Suprapubic skin (tissue), 4 donors: ENCODE data around the gene USP34. TPM values are rescaled to one million over a fixed set of nuclear protein-coding genes. Genes with fewer than 3 reads are reported as not detected.

Experiments used
- DNase-seq, 2 donors: peaks; one replicate each; pipeline ENCODE4 v3.0.0-alpha.2; 2019; ENCODE audit warnings: low spot score in 2 of 2
- H3K27ac ChIP-seq: fragments of 200-600 bp; sonication (generic); one replicate; pipeline ENCODE4 v1.5.1; 2019
- H3K27me3 ChIP-seq: fragments of 200-600 bp; sonication (generic); one replicate; pipeline ENCODE4 v1.5.1; 2019
- H3K36me3 ChIP-seq: fragments of 200-600 bp; sonication (generic); one replicate; pipeline ENCODE4 v1.5.1; 2019
- H3K4me1 ChIP-seq: fragments of 200-600 bp; sonication (generic); one replicate; pipeline ENCODE4 v1.5.1; 2019
- H3K4me3 ChIP-seq: fragments of 200-600 bp; sonication (generic); one replicate; pipeline ENCODE4 v1.5.1; 2019; ENCODE audit warnings: mild to moderate bottlenecking
- H3K9me3 ChIP-seq: fragments of 200-600 bp; sonication (generic); one replicate; pipeline ENCODE4 v1.5.1; 2019
- CTCF ChIP-seq, 2 donors: fragments of 200-600 bp in 1 of 2; fragments of 450-650 bp in 1 of 2; sonication (generic) in 1 of 2; IDR thresholded peaks; one replicate each; pipeline ENCODE4 v1.5.1; 2016 to 2019; ENCODE audit warnings: antibody characterized with exemption in 2 of 2, mild to moderate bottlenecking in 1 of 2, moderate library complexity in 1 of 2
- EP300 ChIP-seq: sonication (generic); formaldehyde crosslinking; IDR thresholded peaks from one replicate; pipeline ENCODE4 v1.6.1; 2017; ENCODE audit warnings: antibody characterized with exemption
- POLR2A ChIP-seq, 2 donors: fragments of 450-650 bp; IDR thresholded peaks; one replicate each; pipeline ENCODE4 v1.6.1; 2017; ENCODE audit warnings: antibody characterized with exemption in 2 of 2, mild to moderate bottlenecking in 2 of 2, moderate library complexity in 2 of 2
- POLR2AphosphoS5 ChIP-seq, 3 donors: sonication (generic); formaldehyde crosslinking; IDR thresholded peaks; one replicate each; pipeline ENCODE4 v1.6.1; 2017; ENCODE audit warnings: antibody characterized with exemption in 3 of 3
- WGBS: methylation state at CpG from one replicate; pipeline ENCODE4 v1.1.5; 2018; 5-methylcytosine and 5-hydroxymethylcytosine counted together
- total RNA-seq, 4 donors: library from RNA; depleted of rRNA; stranded (reverse); fragments of >200 nt; gene quantifications; one replicate each; pipeline ENCODE4 v1.1.0, GENCODE V29; 2016

USP34 gene
- total RNA-seq, 4 donors from 2014 or later = 94.5 to 242 (median 111) TPM

DNA sequence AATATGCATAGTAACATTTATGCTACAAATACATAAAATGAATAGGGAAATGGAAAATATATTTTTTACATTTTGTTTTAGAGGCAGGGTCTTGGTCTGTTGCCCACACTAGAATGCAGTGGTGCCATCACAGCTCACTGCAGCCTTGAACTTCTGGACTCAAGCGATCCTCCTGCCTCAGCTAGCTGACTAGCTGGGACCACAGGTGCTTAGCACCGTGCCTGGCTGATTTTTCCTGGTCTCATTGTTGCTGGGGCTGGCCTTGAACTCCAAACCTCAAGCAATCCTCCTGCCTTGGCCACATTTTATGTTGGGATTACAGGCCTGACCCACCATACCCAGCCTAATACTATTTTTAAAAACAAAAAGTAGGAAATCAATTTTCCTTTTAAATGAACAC lies 34.1 kb upstream of the USP34 start:
- no peaks in the 10 kb centered on the region for H3K4me1 ChIP-seq
- H3K36me3 ChIP-seq = peaks cover 61% of the 10 kb centered on the region
- H3K27ac ChIP-seq = no peak overlapping the region
- TF ChIP-seq POLR2A (IDR thresholded peaks at IDR 0.05) (no peak), POLR2AphosphoS5 (IDR thresholded peaks at IDR 0.05) (no peak), EP300 (no peak), CTCF (IDR thresholded peaks at IDR 0.05) (no peak)
- H3K27me3 ChIP-seq = no peaks in the 10 kb centered on the region
- no peak overlapping the region for H3K4me3 ChIP-seq
- 89% methylated on average over 2 of the region's 2 CpGs for WGBS
- H3K9me3 ChIP-seq = no peaks in the 10 kb centered on the region
- peak in 1 of 2 donors; percentile 7 for DNase-seq

GRCh38 chr2:61499060-61499459 lies 28.2 kb upstream of the USP34 start:
- TF ChIP-seq POLR2A (IDR thresholded peaks at IDR 0.05) = no peak
- no peak for TF ChIP-seq CTCF (IDR thresholded peaks at IDR 0.05)
- TF ChIP-seq EP300 = no peak
- no peak for TF ChIP-seq POLR2AphosphoS5 (IDR thresholded peaks at IDR 0.05)
- no peak overlapping the region for H3K4me3 ChIP-seq
- no peaks in the 10 kb centered on the region for H3K4me1 ChIP-seq
- H3K27me3 ChIP-seq = no peaks in the 10 kb centered on the region
- 98% methylated on average over 2 of the region's 2 CpGs for WGBS
- DNase-seq = no peak
- no peaks in the 10 kb centered on the region for H3K9me3 ChIP-seq
- H3K27ac ChIP-seq = no peak overlapping the region
- peaks cover 90% of the 10 kb centered on the region for H3K36me3 ChIP-seq

GRCh38 chr2:61493523-61493942 lies 22.6 kb upstream of the USP34 start:
- TF ChIP-seq CTCF (IDR thresholded peaks at IDR 0.05) = no peak
- TF ChIP-seq EP300 = no peak
- TF ChIP-seq POLR2A (IDR thresholded peaks at IDR 0.05) = no peak
- no peak for TF ChIP-seq POLR2AphosphoS5 (IDR thresholded peaks at IDR 0.05)
- H3K4me1 ChIP-seq = no peaks in the 10 kb centered on the region
- no peak overlapping the region for H3K27ac ChIP-seq
- H3K4me3 ChIP-seq = no peak overlapping the region
- H3K36me3 ChIP-seq = peaks cover 99% of the 10 kb centered on the region
- DNase-seq = no peak
- H3K9me3 ChIP-seq = no peaks in the 10 kb centered on the region
- no peaks in the 10 kb centered on the region for H3K27me3 ChIP-seq
- WGBS = 80% methylated on average over 2 of the region's 2 CpGs

- H3K36me3 ChIP-seq = peaks cover 99% of the 10 kb centered on the region
- no peak for DNase-seq
- no peaks in the 10 kb centered on the region for H3K4me1 ChIP-seq
- no peak for TF ChIP-seq CTCF (IDR thresholded peaks at IDR 0.05)
- no peak for TF ChIP-seq POLR2A (IDR thresholded peaks at IDR 0.05)
- no peak for TF ChIP-seq POLR2AphosphoS5 (IDR thresholded peaks at IDR 0.05)
- TF ChIP-seq EP300 = no peak
- H3K4me3 ChIP-seq = no peak overlapping the region
- WGBS = 93% methylated on average over 2 of the region's 2 CpGs
- H3K27me3 ChIP-seq = no peaks in the 10 kb centered on the region
- no peak overlapping the region for H3K27ac ChIP-seq
- no peaks in the 10 kb centered on the region for H3K9me3 ChIP-seq
Measured at GRCh38 chr2:61492476-61492875, 21.6 kb upstream of the USP34 start.

GRCh38 chr2:61485281-61485680 lies 14.4 kb upstream of the USP34 start:
- no peak overlapping the region for H3K27ac ChIP-seq

More at GRCh38 chr2:61485281-61485680, 14.4 kb upstream of the USP34 start:
- Histone ChIP-seq H3K4me1 (no peaks in the 10 kb centered on the region), H3K36me3 (peaks cover 90% of the 10 kb centered on the region), H3K4me3 (no peak overlapping the region), H3K27me3 (no peaks in the 10 kb centered on the region), H3K9me3 (no peaks in the 10 kb centered on the region)
- WGBS = over 99% methylated on average over 5 of the region's 5 CpGs
- no peak for DNase-seq
- TF ChIP-seq CTCF (IDR thresholded peaks at IDR 0.05) = no peak
- TF ChIP-seq POLR2A (IDR thresholded peaks at IDR 0.05) = no peak
- TF ChIP-seq EP300 = no peak
- no peak for TF ChIP-seq POLR2AphosphoS5 (IDR thresholded peaks at IDR 0.05)
